Measurements from ENCODE around the gene NPTX2. TPM values are rescaled to one million over a fixed set of nuclear protein-coding genes. Genes with fewer than 3 reads are reported as not detected.

The NPTX2 gene
- total RNA-seq, 3 donors from 2014 or later (not counting 1 experiment from before 2014, with no cell fraction given), result 0.14 TPM; not detected in 2

- Mint-ChIP-seq H3K4me1 (no peaks in the 10 kb centered on the region), H3K27me3 (ENCODE audit: low read depth in 2 of 2) (no peaks in the 10 kb centered on the region), H3K4me3 (no peak overlapping the region), H3K36me3 (no peaks in the 10 kb centered on the region), H3K9me3 (no peaks in the 10 kb centered on the region), H3K27ac (no peak overlapping the region)
- DNase-seq (no peak), ATAC-seq (no peak)
- H3K27me3 ChIP-seq (ENCODE audit: control insufficient read depth, insufficient read depth, low read length), result no peaks in the 10 kb centered on the region
- no peaks in the 10 kb centered on the region for H3K4me1 ChIP-seq (ENCODE audit: control insufficient read depth, insufficient read depth, low read length)
- no peaks in the 10 kb centered on the region for H3K9me3 ChIP-seq (ENCODE audit: control insufficient read depth, insufficient read depth, low read length)
- TF ChIP-seq CTCF (IDR thresholded peaks at IDR 0.05), result no peak
- intact Hi-C loops (cut with micrococcal nuclease), result no loop called here
- H3K4me3 ChIP-seq (ENCODE audit: low read length), result no peak overlapping the region
- H3K27ac ChIP-seq (ENCODE audit: low read length), result no peak overlapping the region
- 62% methylated on average over 4 of the region's 4 CpGs for WGBS (ENCODE audit: insufficient coverage)
- no peaks in the 10 kb centered on the region for H3K36me3 ChIP-seq (ENCODE audit: control insufficient read depth, insufficient read depth, low read length)
Observed at GRCh38 chr7:98662289-98662688, 45.2 kb downstream of the NPTX2 start.

- H3K4me3 ChIP-seq (ENCODE audit: low read length), result no peak overlapping the region
- no peaks in the 10 kb centered on the region for H3K4me1 Mint-ChIP-seq
- TF ChIP-seq CTCF (IDR thresholded peaks at IDR 0.05), result no peak
- H3K36me3 ChIP-seq (ENCODE audit: control insufficient read depth, insufficient read depth, low read length), result no peaks in the 10 kb centered on the region
- H3K27ac Mint-ChIP-seq, result no peak overlapping the region
- H3K27ac ChIP-seq (ENCODE audit: low read length), result no peak overlapping the region
- no peaks in the 10 kb centered on the region for H3K27me3 Mint-ChIP-seq (ENCODE audit: low read depth in 2 of 2)
- intact Hi-C loops (cut with micrococcal nuclease), result no loop called here
- DNase-seq, result no peak
- H3K36me3 Mint-ChIP-seq, result no peaks in the 10 kb centered on the region
- 91% methylated on average over 6 of the region's 6 CpGs for WGBS (ENCODE audit: insufficient coverage)
- no peak overlapping the region for H3K4me3 Mint-ChIP-seq
- H3K4me1 ChIP-seq (ENCODE audit: control insufficient read depth, insufficient read depth, low read length), result no peaks in the 10 kb centered on the region
- no peaks in the 10 kb centered on the region for H3K9me3 ChIP-seq (ENCODE audit: control insufficient read depth, insufficient read depth, low read length)
- no peak for ATAC-seq
- H3K9me3 Mint-ChIP-seq, result no peaks in the 10 kb centered on the region
- H3K27me3 ChIP-seq (ENCODE audit: control insufficient read depth, insufficient read depth, low read length), result no peaks in the 10 kb centered on the region
Observed at GRCh38 chr7:98664882-98665281, 47.8 kb downstream of the NPTX2 start.

- intact Hi-C loops (cut with micrococcal nuclease), result no loop called here
- H3K36me3 ChIP-seq (ENCODE audit: control insufficient read depth, insufficient read depth, low read length), result no peaks in the 10 kb centered on the region
- H3K27ac ChIP-seq (ENCODE audit: low read length), result no peak overlapping the region
- H3K27me3 ChIP-seq (ENCODE audit: control insufficient read depth, insufficient read depth, low read length), result no peaks in the 10 kb centered on the region
- no peak overlapping the region for H3K4me3 Mint-ChIP-seq
- H3K36me3 Mint-ChIP-seq, result no peaks in the 10 kb centered on the region
- no peak overlapping the region for H3K4me3 ChIP-seq (ENCODE audit: low read length)
- no peaks in the 10 kb centered on the region for H3K4me1 Mint-ChIP-seq
- no peaks in the 10 kb centered on the region for H3K9me3 Mint-ChIP-seq
- TF ChIP-seq CTCF (IDR thresholded peaks at IDR 0.05), result no peak
- H3K4me1 ChIP-seq (ENCODE audit: control insufficient read depth, insufficient read depth, low read length), result no peaks in the 10 kb centered on the region
- no peak for DNase-seq
- no peaks in the 10 kb centered on the region for H3K27me3 Mint-ChIP-seq (ENCODE audit: low read depth in 2 of 2)
- H3K9me3 ChIP-seq (ENCODE audit: control insufficient read depth, insufficient read depth, low read length), result no peaks in the 10 kb centered on the region
- no peak for ATAC-seq
- no peak overlapping the region for H3K27ac Mint-ChIP-seq
- WGBS (ENCODE audit: insufficient coverage), result 60% methylated on average over 11 of the region's 11 CpGs
Observed at GRCh38 chr7:98668255-98668654, 51.2 kb downstream of the NPTX2 start.

- Histone ChIP-seq H3K4me1 (ENCODE audit: control insufficient read depth, insufficient read depth, low read length) (no peaks in the 10 kb centered on the region), H3K9me3 (ENCODE audit: control insufficient read depth, insufficient read depth, low read length) (no peaks in the 10 kb centered on the region), H3K36me3 (ENCODE audit: control insufficient read depth, insufficient read depth, low read length) (no peaks in the 10 kb centered on the region), H3K27ac (ENCODE audit: low read length) (no peak overlapping the region), H3K4me3 (ENCODE audit: low read length) (no peak overlapping the region), H3K27me3 (ENCODE audit: control insufficient read depth, insufficient read depth, low read length) (no peaks in the 10 kb centered on the region)
- Mint-ChIP-seq H3K27ac (no peak overlapping the region), H3K27me3 (ENCODE audit: low read depth in 2 of 2) (no peaks in the 10 kb centered on the region), H3K4me1 (no peaks in the 10 kb centered on the region), H3K9me3 (no peaks in the 10 kb centered on the region), H3K4me3 (no peak overlapping the region), H3K36me3 (no peaks in the 10 kb centered on the region)
- no peak for DNase-seq
- WGBS (ENCODE audit: insufficient coverage), result 90% methylated on average over 9 of the region's 9 CpGs
- ATAC-seq, result no peak
- intact Hi-C loops (cut with micrococcal nuclease), result no loop called here
- TF ChIP-seq CTCF (IDR thresholded peaks at IDR 0.05), result no peak
Observed at GRCh38 chr7:98669329-98670000, 52.4 kb downstream of the NPTX2 start.

All from natural killer cell (primary cell).